Astrocyte (in vitro differentiated cells and primary cell): Measurements from ENCODE around the gene RGMB. TPM values are rescaled to one million over a fixed set of nuclear protein-coding genes. Genes with fewer than 3 reads are reported as not detected.

Experiments
- DNase-seq: peaks from one replicate; pipeline ENCODE4 v3.0.0-alpha.2; 2010; ENCODE audit warnings: low read depth
- FAIRE-seq: peaks from 2 replicates; lab custom pipeline; 2011; peaks lifted over from hg19 to GRCh38; lab: Jason Lieb, UNC
- H2AFZ ChIP-seq: 2 replicates; pipeline ENCODE4 v1.6.0; 2012; ENCODE audit warnings: low read depth, low read length, inconsistent platforms
- H3K27ac ChIP-seq: 2 replicates; pipeline ENCODE4 v1.5.1; 2011; ENCODE audit warnings: low read depth, low read length, inconsistent platforms
- H3K27me3 ChIP-seq: 2 replicates; pipeline ENCODE4 v1.6.0; 2011; ENCODE audit warnings: low read length, inconsistent platforms; ENCODE audit not compliant: insufficient read depth
- H3K36me3 ChIP-seq: 2 replicates; pipeline ENCODE4 v1.5.1; 2011; ENCODE audit warnings: low read length, inconsistent platforms; ENCODE audit not compliant: insufficient read depth
- H3K4me1 ChIP-seq: 2 replicates; pipeline ENCODE4 v1.5.1; 2011; ENCODE audit warnings: low read length, inconsistent platforms; ENCODE audit not compliant: insufficient read depth
- H3K4me2 ChIP-seq: 2 replicates; pipeline ENCODE4 v1.6.0; 2012; ENCODE audit warnings: low read length, inconsistent platforms
- H3K4me3 ChIP-seq: 2 replicates; pipeline ENCODE4 v1.5.1; 2011; ENCODE audit warnings: low read depth, mild to moderate bottlenecking, low read length, inconsistent platforms; ENCODE audit not compliant: insufficient read depth
- H3K79me2 ChIP-seq: 2 replicates; pipeline ENCODE4 v1.6.0; 2012; ENCODE audit warnings: mild to moderate bottlenecking, low read length, inconsistent platforms; ENCODE audit not compliant: insufficient read depth
- H3K9ac ChIP-seq: 2 replicates; pipeline ENCODE4 v1.6.0; 2012; ENCODE audit warnings: mild to moderate bottlenecking, low read length, inconsistent platforms
- H3K9me3 ChIP-seq: 2 replicates; pipeline ENCODE4 v1.5.1; 2012; ENCODE audit warnings: low read depth, mild to moderate bottlenecking, low read length, inconsistent platforms; ENCODE audit not compliant: insufficient read depth
- H4K20me1 ChIP-seq: 2 replicates; pipeline ENCODE4 v1.6.0; 2012; ENCODE audit warnings: low read length, inconsistent platforms; ENCODE audit not compliant: insufficient read depth
- H3K27ac Mint-ChIP-seq: one replicate; pipeline ENCODE4 v1.8.0; 2021; ENCODE audit warnings: mild to moderate bottlenecking, mixed read lengths; ENCODE audit not compliant: unreplicated experiment
- H3K27me3 Mint-ChIP-seq: one replicate; pipeline ENCODE4 v1.8.0; 2021; ENCODE audit warnings: low read depth, mixed read lengths; ENCODE audit not compliant: unreplicated experiment
- H3K36me3 Mint-ChIP-seq: one replicate; pipeline ENCODE4 v1.8.0; 2021; ENCODE audit warnings: low read depth, mixed read lengths; ENCODE audit not compliant: unreplicated experiment
- H3K4me1 Mint-ChIP-seq: one replicate; pipeline ENCODE4 v1.8.0; 2021; ENCODE audit warnings: low read depth, mixed read lengths; ENCODE audit not compliant: unreplicated experiment
- H3K4me3 Mint-ChIP-seq: one replicate; pipeline ENCODE4 v1.8.0; 2021; ENCODE audit warnings: mild to moderate bottlenecking, moderate library complexity, mixed read lengths; ENCODE audit not compliant: unreplicated experiment
- H3K9me3 Mint-ChIP-seq: one replicate; pipeline ENCODE4 v1.8.0; 2021; ENCODE audit warnings: mild to moderate bottlenecking, mixed read lengths; ENCODE audit not compliant: unreplicated experiment
- EZH2 ChIP-seq: IDR thresholded peaks from 2 replicates; pipeline ENCODE4 v1.6.1; 2012; ENCODE audit warnings: mild to moderate bottlenecking, low read length, inconsistent platforms; ENCODE audit not compliant: insufficient read depth
- total RNA-seq: library from RNA; stranded (reverse); gene quantifications from 2 replicates; pipeline ENCODE4 v1.2.1, GENCODE V29; 2021
- TF ChIP-seq, protein P1 (sequence below): IDR thresholded peaks from 2 replicates; pipeline ENCODE4 v1.5.1; 2011; ENCODE audit warnings: low read depth, mild to moderate bottlenecking, inconsistent platforms, low read length, moderate library complexity; ENCODE audit not compliant: insufficient read depth

RGMB gene
- total RNA-seq, 1 donor from 2014 or later: 48.7 TPM

DNA sequence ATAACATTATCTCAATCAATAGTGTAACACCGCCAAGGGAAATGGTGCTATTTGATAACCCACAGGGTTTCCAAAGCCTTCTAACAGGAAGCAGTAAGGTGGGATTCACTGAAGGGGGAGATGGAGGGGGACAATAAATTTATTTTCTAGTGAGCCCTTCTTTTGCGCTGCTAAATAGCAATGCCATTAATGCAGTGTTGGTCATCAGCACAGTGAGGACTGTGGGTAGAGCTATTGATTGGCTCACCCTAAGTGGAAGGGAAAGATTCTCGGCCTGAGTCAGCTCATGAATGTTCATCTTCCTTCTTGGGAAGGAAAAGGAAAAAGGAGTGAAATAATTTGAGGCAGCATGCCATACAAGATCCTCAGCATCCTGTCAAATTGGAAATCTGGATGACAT, 25.4 kb downstream of the RGMB start:
- H2AFZ ChIP-seq: no peak overlapping the region
- H3K4me3 ChIP-seq: no peak overlapping the region
- H3K4me1 Mint-ChIP-seq: peaks cover 7% of the 10 kb centered on the region

GRCh38 chr5:98804066-98804465, 30.6 kb downstream of the RGMB start:
- Histone ChIP-seq H3K4me1 (no peaks in the 10 kb centered on the region), H3K36me3 (no peaks in the 10 kb centered on the region), H3K27ac (no peak overlapping the region), H3K9ac (no peak overlapping the region), H3K27me3 (no peaks in the 10 kb centered on the region), H3K4me2 (no peak overlapping the region), H3K4me3 (no peak overlapping the region), H4K20me1 (no peaks in the 10 kb centered on the region), H2AFZ (no peak overlapping the region), H3K79me2 (no peaks in the 10 kb centered on the region), H3K9me3 (no peaks in the 10 kb centered on the region)
- peaks cover 19% of the 10 kb centered on the region for H3K9me3 Mint-ChIP-seq
- DNase-seq (no peak), FAIRE-seq (peak; percentile 32)
- no peak overlapping the region for H3K4me3 Mint-ChIP-seq
- no peaks in the 10 kb centered on the region for H3K27me3 Mint-ChIP-seq
- TF ChIP-seq, protein P1, sequence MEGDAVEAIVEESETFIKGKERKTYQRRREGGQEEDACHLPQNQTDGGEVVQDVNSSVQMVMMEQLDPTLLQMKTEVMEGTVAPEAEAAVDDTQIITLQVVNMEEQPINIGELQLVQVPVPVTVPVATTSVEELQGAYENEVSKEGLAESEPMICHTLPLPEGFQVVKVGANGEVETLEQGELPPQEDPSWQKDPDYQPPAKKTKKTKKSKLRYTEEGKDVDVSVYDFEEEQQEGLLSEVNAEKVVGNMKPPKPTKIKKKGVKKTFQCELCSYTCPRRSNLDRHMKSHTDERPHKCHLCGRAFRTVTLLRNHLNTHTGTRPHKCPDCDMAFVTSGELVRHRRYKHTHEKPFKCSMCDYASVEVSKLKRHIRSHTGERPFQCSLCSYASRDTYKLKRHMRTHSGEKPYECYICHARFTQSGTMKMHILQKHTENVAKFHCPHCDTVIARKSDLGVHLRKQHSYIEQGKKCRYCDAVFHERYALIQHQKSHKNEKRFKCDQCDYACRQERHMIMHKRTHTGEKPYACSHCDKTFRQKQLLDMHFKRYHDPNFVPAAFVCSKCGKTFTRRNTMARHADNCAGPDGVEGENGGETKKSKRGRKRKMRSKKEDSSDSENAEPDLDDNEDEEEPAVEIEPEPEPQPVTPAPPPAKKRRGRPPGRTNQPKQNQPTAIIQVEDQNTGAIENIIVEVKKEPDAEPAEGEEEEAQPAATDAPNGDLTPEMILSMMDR: no peak
- TF ChIP-seq EZH2: no peak
- peaks cover 13% of the 10 kb centered on the region for H3K36me3 Mint-ChIP-seq
- H3K4me1 Mint-ChIP-seq: no peaks in the 10 kb centered on the region
- H3K27ac Mint-ChIP-seq: no peak overlapping the region

More for the DNA sequence above, 25.4 kb downstream of the RGMB start:
- no peak overlapping the region for H3K4me3 Mint-ChIP-seq
- Histone ChIP-seq H3K4me2 (no peak overlapping the region), H4K20me1 (peaks cover 13% of the 10 kb centered on the region), H3K4me1 (peaks cover 9% of the 10 kb centered on the region), H3K27ac (no peak overlapping the region), H3K9me3 (no peaks in the 10 kb centered on the region), H3K79me2 (peaks cover 17% of the 10 kb centered on the region), H3K36me3 (peaks cover 7% of the 10 kb centered on the region), H3K9ac (no peak overlapping the region), H3K27me3 (no peaks in the 10 kb centered on the region)
- TF ChIP-seq, protein P1: no peak
- H3K27me3 Mint-ChIP-seq: no peaks in the 10 kb centered on the region
- no peaks in the 10 kb centered on the region for H3K9me3 Mint-ChIP-seq
- DNase-seq (no peak), FAIRE-seq (no peak)
- no peak overlapping the region for H3K27ac Mint-ChIP-seq
- H3K36me3 Mint-ChIP-seq: peaks cover 8% of the 10 kb centered on the region

DNA sequence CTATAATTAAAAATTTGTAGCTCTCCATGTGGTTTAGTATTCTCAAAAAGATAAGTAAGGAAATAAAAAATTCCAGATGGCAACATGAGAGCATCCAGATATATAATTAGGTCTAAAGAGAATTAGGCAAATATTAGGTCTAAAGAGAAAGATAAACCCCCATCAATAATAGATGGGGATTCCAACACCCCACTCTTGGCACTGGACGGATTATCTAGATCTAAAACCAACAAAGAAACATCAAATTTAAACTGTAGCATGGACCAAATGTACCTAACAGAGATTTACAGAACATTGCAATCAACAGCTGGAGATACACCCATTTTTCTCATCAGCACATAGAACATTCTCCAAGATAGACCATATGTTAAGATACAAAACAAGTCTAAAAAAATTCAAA, 31.6 kb downstream of the RGMB start:
- FAIRE-seq (peak; percentile 47), DNase-seq (no peak)
- no peak overlapping the region for H3K4me3 Mint-ChIP-seq
- peaks cover 19% of the 10 kb centered on the region for H3K9me3 Mint-ChIP-seq
- Histone ChIP-seq H3K36me3 (no peaks in the 10 kb centered on the region), H3K4me2 (no peak overlapping the region), H2AFZ (no peak overlapping the region), H3K4me3 (no peak overlapping the region), H3K27me3 (no peaks in the 10 kb centered on the region), H3K9me3 (no peaks in the 10 kb centered on the region), H3K79me2 (no peaks in the 10 kb centered on the region), H3K9ac (no peak overlapping the region), H3K27ac (no peak overlapping the region), H3K4me1 (no peaks in the 10 kb centered on the region), H4K20me1 (no peaks in the 10 kb centered on the region)
- H3K36me3 Mint-ChIP-seq: peaks cover 13% of the 10 kb centered on the region
- no peak overlapping the region for H3K27ac Mint-ChIP-seq
- TF ChIP-seq, protein P1: no peak
- no peak for TF ChIP-seq EZH2
- H3K4me1 Mint-ChIP-seq: no peaks in the 10 kb centered on the region
- no peaks in the 10 kb centered on the region for H3K27me3 Mint-ChIP-seq
